Stimulated activated CD4-positive, alpha-beta T cell treated with anti-CD3 and anti-CD28 coated beads, Interleukin-15, amount 100 ng/mL, for 48 hours (primary cell): ENCODE measurements around the gene PHYHD1.

Experiments used
- DNase-seq, 2 donors: peaks; one replicate each; pipeline ENCODE4 v3.0.0-alpha.2; 2020; ENCODE audit warnings: low read depth in 2 of 2

PHYHD1 gene

GRCh38 chr9:128901379-128901778, 19.4 kb upstream of the PHYHD1 start:
- DNase-seq: no peak

GRCh38 chr9:128901822-128902221, 19.0 kb upstream of the PHYHD1 start:
- DNase-seq: no peak

GRCh38 chr9:128902351-128903078, 18.3 kb upstream of the PHYHD1 start:
- peak; percentile 74 to 79 for DNase-seq

- no peak for DNase-seq
Observed at GRCh38 chr9:128903079-128903461, 17.7 kb upstream of the PHYHD1 start.

GRCh38 chr9:128903871-128904620, 16.7 kb upstream of the PHYHD1 start:
- DNase-seq: no peak

GRCh38 chr9:128905964-128906363, 14.8 kb upstream of the PHYHD1 start:
- DNase-seq: no peak

GRCh38 chr9:128906741-128907140, 14.0 kb upstream of the PHYHD1 start:
- DNase-seq: no peak

GRCh38 chr9:128908372-128908771, 12.4 kb upstream of the PHYHD1 start:
- no peak for DNase-seq

GRCh38 chr9:128909859-128910258, 10.9 kb upstream of the PHYHD1 start:
- DNase-seq: no peak

GRCh38 chr9:128910906-128911305, 9.9 kb upstream of the PHYHD1 start:
- no peak for DNase-seq

- DNase-seq: no peak
Observed at GRCh38 chr9:128911529-128912035, 9.2 kb upstream of the PHYHD1 start.

GRCh38 chr9:128912270-128912853, 8.4 kb upstream of the PHYHD1 start:
- no peak for DNase-seq

GRCh38 chr9:128913048-128913900, 7.5 kb upstream of the PHYHD1 start:
- DNase-seq: no peak

GRCh38 chr9:128913995-128914772, 6.6 kb upstream of the PHYHD1 start:
- DNase-seq: no peak

- DNase-seq: no peak
Observed at GRCh38 chr9:128916204-128916603, 4.6 kb upstream of the PHYHD1 start.

GRCh38 chr9:128916745-128917144, 4.0 kb upstream of the PHYHD1 start:
- DNase-seq: no peak

- no peak for DNase-seq
Observed at GRCh38 chr9:128917151-128917849, 3.5 kb upstream of the PHYHD1 start.

GRCh38 chr9:128918921-128919320, 1.9 kb upstream of the PHYHD1 start:
- no peak for DNase-seq

GRCh38 chr9:128919402-128920089, 1.2 kb upstream of the PHYHD1 start:
- DNase-seq: no peak
